ENCODE results near the gene NFKBIE. TPM values are rescaled to one million over a fixed set of nuclear protein-coding genes. Genes with fewer than 3 reads are reported as not detected.

NFKBIE gene
- total RNA-seq, 1 donor from 2014 or later: 2.8 TPM

GRCh38 chr6:44272529-44272928 lies 7.2 kb upstream of the NFKBIE start:
- ATAC-seq: no peak

- ATAC-seq: no peak
Measured at GRCh38 chr6:44271914-44272313, 6.6 kb upstream of the NFKBIE start.

GRCh38 chr6:44271406-44271723 lies 6.0 kb upstream of the NFKBIE start:
- no peak for ATAC-seq

GRCh38 chr6:44270526-44271405 lies 5.4 kb upstream of the NFKBIE start:
- ATAC-seq: no peak

GRCh38 chr6:44269921-44270525 lies 4.7 kb upstream of the NFKBIE start, which contains the start of gene TMEM151B:
Gene TMEM151B (plus strand): TSS chr6:44270450. CDS start chr6:44270743, 293 bp downstream.
- ATAC-seq: no peak

- ATAC-seq: no peak
Measured at GRCh38 chr6:44269178-44269920, 4.0 kb upstream of the NFKBIE start.

- ATAC-seq: peak; percentile 54
Measured at GRCh38 chr6:44268095-44268628, 2.8 kb upstream of the NFKBIE start.

GRCh38 chr6:44267252-44267651 lies 1.9 kb upstream of the NFKBIE start:
- no peak for ATAC-seq

- ATAC-seq: no peak
Measured at GRCh38 chr6:44266347-44266746, 996 bp upstream of the NFKBIE start.

GRCh38 chr6:44265722-44266233 lies 427 bp upstream of the NFKBIE start:
- no peak for ATAC-seq

- ATAC-seq: peak; percentile 22
Measured at GRCh38 chr6:44264154-44265006, 971 bp downstream of the NFKBIE start.

- ATAC-seq: no peak
Measured at GRCh38 chr6:44263354-44264100, 1.8 kb downstream of the NFKBIE start.

- no peak for ATAC-seq
Measured at GRCh38 chr6:44262467-44263353, 2.6 kb downstream of the NFKBIE start.

- no peak for ATAC-seq
Measured at GRCh38 chr6:44261581-44261980, 3.8 kb downstream of the NFKBIE start.

- no peak for ATAC-seq
Measured at GRCh38 chr6:44260451-44261297, 4.7 kb downstream of the NFKBIE start.

GRCh38 chr6:44260011-44260410 lies 5.3 kb downstream of the NFKBIE start:
- no peak for ATAC-seq

GRCh38 chr6:44258921-44259320 lies 6.4 kb downstream of the NFKBIE start:
- ATAC-seq: no peak

GRCh38 chr6:44258325-44258863 lies 7.0 kb downstream of the NFKBIE start:
- no peak for ATAC-seq

All from esophagus mucosa (tissue), 1 donor.